ENCODE results near the gene PRXL2C. TPM values are rescaled to one million over a fixed set of nuclear protein-coding genes. Genes with fewer than 3 reads are reported as not detected.

Gene PRXL2C
- total and polyA plus RNA-seq, 2 of the 13 experiments (the other 11 are each of a cell fraction or from before 2014, with no cell fraction given), result 11.0 to 13.2 TPM

DNA sequence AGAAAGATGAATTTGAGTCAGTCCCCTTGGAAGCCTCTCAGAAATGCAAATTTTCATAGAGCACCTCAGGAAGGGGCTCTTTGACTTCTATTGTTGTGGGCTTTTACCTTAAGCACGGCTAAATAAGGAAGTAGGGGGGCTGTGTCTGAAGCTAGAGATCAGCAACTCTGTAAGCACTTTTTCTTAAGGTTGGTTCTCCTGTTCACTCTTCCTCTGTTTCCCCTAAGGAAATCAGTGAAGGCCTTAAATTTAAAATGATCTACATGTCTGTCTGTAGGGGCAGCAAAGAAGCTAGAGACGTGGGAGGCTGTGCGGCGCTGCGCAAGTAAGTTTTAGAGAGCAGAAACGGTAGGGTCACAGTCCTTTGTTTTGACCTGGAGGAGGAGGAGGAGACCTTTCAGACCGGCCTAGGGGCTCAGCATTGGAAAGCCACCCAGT, 34.3 kb downstream of the PRXL2C start (continued):
- TF ChIP-seq GLI4 (CRISPR knock-in tag; IDR thresholded peaks at IDR 0.05; ENCODE audit: borderline replicate concordance) (no peak), ZNF235 (CRISPR knock-in tag; IDR thresholded peaks at IDR 0.05; ENCODE audit: borderline replicate concordance) (no peak), POLR2G (IDR thresholded peaks at IDR 0.05; ENCODE audit: low read depth, low read length) (peak; percentile 28; the same call in 1 of the 2 replicates), ZNF251 (CRISPR knock-in tag; IDR thresholded peaks at IDR 0.05) (no peak), YEATS4 (CRISPR knock-in tag; IDR thresholded peaks at IDR 0.05; ENCODE audit: borderline replicate concordance) (no peak), ZNF441 (CRISPR knock-in tag; IDR thresholded peaks at IDR 0.05; ENCODE audit: borderline replicate concordance) (0 out of 2 replicates have a peak, but pooled peaks have one; percentile 53), ZNF776 (CRISPR knock-in tag; IDR thresholded peaks at IDR 0.05) (no peak), ZSCAN12 (CRISPR knock-in tag; IDR thresholded peaks at IDR 0.05) (no peak), ZNF678 (CRISPR knock-in tag; IDR thresholded peaks at IDR 0.05) (no peak), DNMT3B (CRISPR knock-in tag; conservative IDR thresholded peaks at IDR 0.05) (no peak), NFE2 (CRISPR knock-in tag; IDR thresholded peaks at IDR 0.05) (no peak), ZSCAN21 (CRISPR knock-in tag; IDR thresholded peaks at IDR 0.05; ENCODE audit: borderline replicate concordance) (no peak), ZNF720 (CRISPR knock-in tag; IDR thresholded peaks at IDR 0.05) (no peak), CREB1 (IDR thresholded peaks at IDR 0.05) (no peak), CREB1 (CRISPR knock-in tag; IDR thresholded peaks at IDR 0.05) (0 out of 2 replicates have a peak, but pooled peaks have one; percentile 27), PRMT3 (CRISPR knock-in tag; IDR thresholded peaks at IDR 0.05; ENCODE audit: borderline replicate concordance, low read depth) (no peak)
- TF ChIP-seq, protein P1, sequence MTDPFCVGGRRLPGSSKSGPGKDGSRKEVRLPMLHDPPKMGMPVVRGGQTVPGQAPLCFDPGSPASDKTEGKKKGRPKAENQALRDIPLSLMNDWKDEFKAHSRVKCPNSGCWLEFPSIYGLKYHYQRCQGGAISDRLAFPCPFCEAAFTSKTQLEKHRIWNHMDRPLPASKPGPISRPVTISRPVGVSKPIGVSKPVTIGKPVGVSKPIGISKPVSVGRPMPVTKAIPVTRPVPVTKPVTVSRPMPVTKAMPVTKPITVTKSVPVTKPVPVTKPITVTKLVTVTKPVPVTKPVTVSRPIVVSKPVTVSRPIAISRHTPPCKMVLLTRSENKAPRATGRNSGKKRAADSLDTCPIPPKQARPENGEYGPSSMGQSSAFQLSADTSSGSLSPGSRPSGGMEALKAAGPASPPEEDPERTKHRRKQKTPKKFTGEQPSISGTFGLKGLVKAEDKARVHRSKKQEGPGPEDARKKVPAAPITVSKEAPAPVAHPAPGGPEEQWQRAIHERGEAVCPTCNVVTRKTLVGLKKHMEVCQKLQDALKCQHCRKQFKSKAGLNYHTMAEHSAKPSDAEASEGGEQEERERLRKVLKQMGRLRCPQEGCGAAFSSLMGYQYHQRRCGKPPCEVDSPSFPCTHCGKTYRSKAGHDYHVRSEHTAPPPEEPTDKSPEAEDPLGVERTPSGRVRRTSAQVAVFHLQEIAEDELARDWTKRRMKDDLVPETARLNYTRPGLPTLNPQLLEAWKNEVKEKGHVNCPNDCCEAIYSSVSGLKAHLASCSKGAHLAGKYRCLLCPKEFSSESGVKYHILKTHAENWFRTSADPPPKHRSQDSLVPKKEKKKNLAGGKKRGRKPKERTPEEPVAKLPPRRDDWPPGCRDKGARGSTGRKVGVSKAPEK (CRISPR knock-in tag; IDR thresholded peaks at IDR 0.05; ENCODE audit: borderline replicate concordance), result no peak
- TF ChIP-seq, protein P2, sequence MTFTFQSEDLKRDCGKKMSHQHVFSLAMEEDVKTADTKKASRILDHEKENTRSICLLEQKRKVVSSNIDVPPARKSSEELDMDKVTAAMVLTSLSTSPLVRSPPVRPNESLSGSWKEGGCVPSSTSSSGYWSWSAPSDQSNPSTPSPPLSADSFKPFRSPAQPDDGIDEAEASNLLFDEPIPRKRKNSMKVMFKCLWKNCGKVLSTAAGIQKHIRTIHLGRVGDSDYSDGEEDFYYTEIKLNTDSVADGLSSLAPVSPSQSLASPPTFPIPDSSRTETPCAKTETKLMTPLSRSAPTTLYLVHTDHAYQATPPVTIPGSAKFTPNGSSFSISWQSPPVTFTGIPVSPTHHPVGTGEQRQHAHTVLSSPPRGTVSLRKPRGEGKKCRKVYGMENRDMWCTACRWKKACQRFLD (CRISPR knock-in tag; IDR thresholded peaks at IDR 0.05; ENCODE audit: borderline replicate concordance), result no peak
- TF ChIP-seq, protein P3, sequence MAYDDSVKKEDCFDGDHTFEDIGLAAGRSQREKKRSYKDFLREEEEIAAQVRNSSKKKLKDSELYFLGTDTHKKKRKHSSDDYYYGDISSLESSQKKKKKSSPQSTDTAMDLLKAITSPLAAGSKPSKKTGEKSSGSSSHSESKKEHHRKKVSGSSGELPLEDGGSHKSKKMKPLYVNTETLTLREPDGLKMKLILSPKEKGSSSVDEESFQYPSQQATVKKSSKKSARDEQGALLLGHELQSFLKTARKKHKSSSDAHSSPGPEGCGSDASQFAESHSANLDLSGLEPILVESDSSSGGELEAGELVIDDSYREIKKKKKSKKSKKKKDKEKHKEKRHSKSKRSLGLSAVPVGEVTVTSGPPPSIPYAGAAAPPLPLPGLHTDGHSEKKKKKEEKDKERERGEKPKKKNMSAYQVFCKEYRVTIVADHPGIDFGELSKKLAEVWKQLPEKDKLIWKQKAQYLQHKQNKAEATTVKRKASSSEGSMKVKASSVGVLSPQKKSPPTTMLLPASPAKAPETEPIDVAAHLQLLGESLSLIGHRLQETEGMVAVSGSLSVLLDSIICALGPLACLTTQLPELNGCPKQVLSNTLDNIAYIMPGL (CRISPR knock-in tag; IDR thresholded peaks at IDR 0.05; ENCODE audit: borderline replicate concordance in 1 of 2, low read depth in 1 of 2), result peak; percentile 22 to 66; a peak in 2 of 4 replicates
- TF ChIP-seq, protein P4, sequence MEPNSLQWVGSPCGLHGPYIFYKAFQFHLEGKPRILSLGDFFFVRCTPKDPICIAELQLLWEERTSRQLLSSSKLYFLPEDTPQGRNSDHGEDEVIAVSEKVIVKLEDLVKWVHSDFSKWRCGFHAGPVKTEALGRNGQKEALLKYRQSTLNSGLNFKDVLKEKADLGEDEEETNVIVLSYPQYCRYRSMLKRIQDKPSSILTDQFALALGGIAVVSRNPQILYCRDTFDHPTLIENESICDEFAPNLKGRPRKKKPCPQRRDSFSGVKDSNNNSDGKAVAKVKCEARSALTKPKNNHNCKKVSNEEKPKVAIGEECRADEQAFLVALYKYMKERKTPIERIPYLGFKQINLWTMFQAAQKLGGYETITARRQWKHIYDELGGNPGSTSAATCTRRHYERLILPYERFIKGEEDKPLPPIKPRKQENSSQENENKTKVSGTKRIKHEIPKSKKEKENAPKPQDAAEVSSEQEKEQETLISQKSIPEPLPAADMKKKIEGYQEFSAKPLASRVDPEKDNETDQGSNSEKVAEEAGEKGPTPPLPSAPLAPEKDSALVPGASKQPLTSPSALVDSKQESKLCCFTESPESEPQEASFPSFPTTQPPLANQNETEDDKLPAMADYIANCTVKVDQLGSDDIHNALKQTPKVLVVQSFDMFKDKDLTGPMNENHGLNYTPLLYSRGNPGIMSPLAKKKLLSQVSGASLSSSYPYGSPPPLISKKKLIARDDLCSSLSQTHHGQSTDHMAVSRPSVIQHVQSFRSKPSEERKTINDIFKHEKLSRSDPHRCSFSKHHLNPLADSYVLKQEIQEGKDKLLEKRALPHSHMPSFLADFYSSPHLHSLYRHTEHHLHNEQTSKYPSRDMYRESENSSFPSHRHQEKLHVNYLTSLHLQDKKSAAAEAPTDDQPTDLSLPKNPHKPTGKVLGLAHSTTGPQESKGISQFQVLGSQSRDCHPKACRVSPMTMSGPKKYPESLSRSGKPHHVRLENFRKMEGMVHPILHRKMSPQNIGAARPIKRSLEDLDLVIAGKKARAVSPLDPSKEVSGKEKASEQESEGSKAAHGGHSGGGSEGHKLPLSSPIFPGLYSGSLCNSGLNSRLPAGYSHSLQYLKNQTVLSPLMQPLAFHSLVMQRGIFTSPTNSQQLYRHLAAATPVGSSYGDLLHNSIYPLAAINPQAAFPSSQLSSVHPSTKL (CRISPR knock-in tag; IDR thresholded peaks at IDR 0.05), result peak; percentile 12; the same call in 1 of the 2 replicates
